DND-41 (cell line): Measurements from ENCODE around the gene PRELP.

Experiments
- ATAC-seq: fragments of 200-7000 bp; cut with Tn5 transposase; 3 replicates; pipeline ENCODE4 v1.9.1; 2021; ENCODE audit warnings: low read depth; ENCODE audit not compliant: insufficient read depth
- DNase-seq: peaks from one replicate; pipeline ENCODE4 v3.0.0-alpha.2; 2020
- H2AFZ ChIP-seq: 2 replicates; pipeline ENCODE4 v1.6.0; 2012; ENCODE audit warnings: low read depth, low read length
- H3K27ac ChIP-seq: 2 replicates; pipeline ENCODE4 v1.5.1; 2012; ENCODE audit warnings: low read length, inconsistent platforms
- H3K27me3 ChIP-seq: fragments of 200-600 bp; sonication (generic); 2 replicates; pipeline ENCODE4 v1.6.0; 2012; ENCODE audit warnings: low read length, mild to moderate bottlenecking, inconsistent platforms; ENCODE audit not compliant: insufficient read depth, poor library complexity
- H3K36me3 ChIP-seq: 2 replicates; pipeline ENCODE4 v1.5.1; 2012; ENCODE audit warnings: low read length, inconsistent platforms; ENCODE audit not compliant: insufficient read depth
- H3K4me1 ChIP-seq: 2 replicates; pipeline ENCODE4 v1.5.1; 2012; ENCODE audit warnings: mild to moderate bottlenecking, low read length; ENCODE audit not compliant: insufficient read depth
- H3K4me2 ChIP-seq: 2 replicates; pipeline ENCODE4 v1.6.0; 2012; ENCODE audit warnings: mild to moderate bottlenecking, moderate library complexity, low read length, inconsistent platforms; ENCODE audit not compliant: insufficient read depth
- H3K4me3 ChIP-seq, 2 experiments: fragments of 200-600 bp in 1 of 2; shearing (Covaris generic) in 1 of 2; 2 replicates each; pipeline ENCODE4 v1.5.1; 2012 to 2016; ENCODE audit warnings: inconsistent platforms in 2 of 2, low read length in 2 of 2, mild to moderate bottlenecking in 2 of 2, low read depth in 1 of 2, moderate library complexity in 1 of 2
- H3K79me2 ChIP-seq: 2 replicates; pipeline ENCODE4 v1.6.0; 2012; ENCODE audit warnings: low read length, inconsistent platforms; ENCODE audit not compliant: insufficient read depth
- H3K9ac ChIP-seq: 2 replicates; pipeline ENCODE4 v1.6.0; 2012; ENCODE audit warnings: low read depth, mild to moderate bottlenecking, inconsistent platforms, low read length, moderate library complexity
- H3K9me3 ChIP-seq: 2 replicates; pipeline ENCODE4 v1.5.1; 2012; ENCODE audit warnings: low read length, moderate library complexity, mild to moderate bottlenecking, inconsistent platforms; ENCODE audit not compliant: insufficient read depth, severe bottlenecking
- H4K20me1 ChIP-seq: 2 replicates; pipeline ENCODE4 v1.6.0; 2012; ENCODE audit warnings: low read length; ENCODE audit not compliant: insufficient read depth
- EZH2 ChIP-seq: IDR thresholded peaks from 3 replicates; pipeline ENCODE4 v1.6.1; 2012; ENCODE audit warnings: borderline replicate concordance, low read depth, mild to moderate bottlenecking, moderate library complexity, low read length, inconsistent platforms; ENCODE audit not compliant: severe bottlenecking
- TF ChIP-seq, protein P1 (sequence below): IDR thresholded peaks from 2 replicates; pipeline ENCODE4 v1.5.1; 2012; ENCODE audit warnings: borderline replicate concordance, low read length, moderate library complexity, mild to moderate bottlenecking; ENCODE audit not compliant: poor library complexity, severe bottlenecking; ENCODE audit errors: extremely low read depth

The PRELP gene

DNA sequence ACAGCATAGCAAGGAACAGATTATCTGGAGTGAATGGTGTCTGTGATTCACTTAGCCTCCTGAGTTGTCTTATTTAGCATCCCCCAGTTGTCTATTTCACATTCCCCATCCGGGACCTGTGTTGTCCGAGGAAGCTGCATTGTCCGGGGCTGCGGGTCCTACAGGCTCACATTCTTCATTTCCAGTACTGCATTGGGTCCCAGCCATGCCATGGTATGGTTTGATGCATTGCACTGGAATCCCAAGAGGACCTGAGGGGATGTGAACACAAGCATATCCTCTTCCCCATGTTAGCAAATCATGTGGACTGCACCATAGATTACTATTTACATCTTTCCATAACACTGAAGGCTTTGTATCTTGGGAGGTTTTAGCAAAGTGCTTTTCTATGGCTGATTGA, 48.2 kb upstream of the PRELP start:
- H3K4me3 ChIP-seq, result no peak overlapping the region
- no peak overlapping the region for H3K4me2 ChIP-seq
- H3K9ac ChIP-seq, result no peak overlapping the region
- DNase-seq (no peak), ATAC-seq (no peak)
- H3K27ac ChIP-seq, result no peak overlapping the region
- H3K9me3 ChIP-seq, result no peaks in the 10 kb centered on the region
- H3K27me3 ChIP-seq, result peaks cover 35% of the 10 kb centered on the region
- H3K4me1 ChIP-seq, result no peaks in the 10 kb centered on the region
- H3K79me2 ChIP-seq, result no peaks in the 10 kb centered on the region
- no peaks in the 10 kb centered on the region for H3K36me3 ChIP-seq
- no peaks in the 10 kb centered on the region for H4K20me1 ChIP-seq
- TF ChIP-seq, protein P1, sequence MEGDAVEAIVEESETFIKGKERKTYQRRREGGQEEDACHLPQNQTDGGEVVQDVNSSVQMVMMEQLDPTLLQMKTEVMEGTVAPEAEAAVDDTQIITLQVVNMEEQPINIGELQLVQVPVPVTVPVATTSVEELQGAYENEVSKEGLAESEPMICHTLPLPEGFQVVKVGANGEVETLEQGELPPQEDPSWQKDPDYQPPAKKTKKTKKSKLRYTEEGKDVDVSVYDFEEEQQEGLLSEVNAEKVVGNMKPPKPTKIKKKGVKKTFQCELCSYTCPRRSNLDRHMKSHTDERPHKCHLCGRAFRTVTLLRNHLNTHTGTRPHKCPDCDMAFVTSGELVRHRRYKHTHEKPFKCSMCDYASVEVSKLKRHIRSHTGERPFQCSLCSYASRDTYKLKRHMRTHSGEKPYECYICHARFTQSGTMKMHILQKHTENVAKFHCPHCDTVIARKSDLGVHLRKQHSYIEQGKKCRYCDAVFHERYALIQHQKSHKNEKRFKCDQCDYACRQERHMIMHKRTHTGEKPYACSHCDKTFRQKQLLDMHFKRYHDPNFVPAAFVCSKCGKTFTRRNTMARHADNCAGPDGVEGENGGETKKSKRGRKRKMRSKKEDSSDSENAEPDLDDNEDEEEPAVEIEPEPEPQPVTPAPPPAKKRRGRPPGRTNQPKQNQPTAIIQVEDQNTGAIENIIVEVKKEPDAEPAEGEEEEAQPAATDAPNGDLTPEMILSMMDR, result no peak
- TF ChIP-seq EZH2, result no peak
- no peak overlapping the region for H2AFZ ChIP-seq

DNA sequence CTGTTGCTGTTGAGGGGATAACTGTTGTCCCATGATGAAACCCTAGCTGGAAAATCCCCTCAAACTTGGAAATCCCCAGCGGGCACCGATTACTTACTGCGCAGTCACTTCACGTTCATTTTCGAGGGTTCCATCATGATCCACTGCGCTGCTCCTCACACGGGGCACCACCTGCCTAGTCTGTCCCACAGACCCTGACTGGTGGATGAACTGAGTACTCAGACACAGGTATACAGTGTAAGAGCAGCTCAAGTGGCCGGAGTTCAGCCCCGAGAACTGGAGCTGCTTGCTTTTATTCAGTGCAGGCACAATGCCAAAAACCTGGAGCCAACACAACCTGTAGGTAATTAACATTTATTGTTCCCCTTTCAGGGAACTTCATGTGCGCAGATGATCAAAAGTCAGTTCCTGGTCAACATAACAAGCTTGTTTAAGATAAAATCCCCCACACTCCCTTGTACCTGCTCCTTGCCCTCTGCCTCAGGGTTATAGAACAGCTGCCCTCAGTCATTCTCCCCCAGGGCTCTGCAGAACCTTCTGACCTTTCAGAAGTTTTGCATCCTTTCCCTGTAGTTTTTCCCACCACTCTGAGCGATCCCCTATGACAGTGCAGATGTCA, 46.5 kb upstream of the PRELP start:
- Histone ChIP-seq H3K4me1 (no peaks in the 10 kb centered on the region), H3K9me3 (no peaks in the 10 kb centered on the region), H3K27me3 (peaks cover 37% of the 10 kb centered on the region), H3K9ac (no peak overlapping the region), H2AFZ (no peak overlapping the region), H3K27ac (no peak overlapping the region), H3K79me2 (no peaks in the 10 kb centered on the region), H3K4me3 (no peak overlapping the region), H4K20me1 (no peaks in the 10 kb centered on the region; the same call in 1 of the 2 replicates), H3K36me3 (no peaks in the 10 kb centered on the region), H3K4me2 (no peak overlapping the region)
- DNase-seq (no peak), ATAC-seq (no peak)
- TF ChIP-seq, protein P1, result no peak
- no peak for TF ChIP-seq EZH2

DNA sequence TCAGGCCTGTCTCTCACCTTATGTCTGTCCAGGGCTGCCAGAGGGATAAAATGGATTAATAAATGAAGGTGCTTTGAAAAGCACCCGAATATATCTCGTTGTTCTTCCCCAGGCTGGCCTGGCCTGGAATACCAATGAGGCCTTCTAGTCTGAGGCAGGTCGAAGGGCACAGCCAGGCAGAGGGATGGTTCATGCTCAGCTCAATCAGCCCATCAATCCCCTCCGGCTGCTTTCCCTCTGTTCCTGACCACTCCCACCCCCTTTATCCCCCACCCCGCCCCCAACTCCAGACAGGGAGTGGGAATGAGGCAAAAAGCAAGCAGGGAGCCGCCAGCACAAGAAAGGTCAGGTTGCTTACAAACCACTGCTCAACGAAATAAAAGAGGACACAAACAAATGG, 40.0 kb upstream of the PRELP start:
- Histone ChIP-seq H4K20me1 (no peaks in the 10 kb centered on the region; the same call in 1 of the 2 replicates), H3K27me3 (peaks cover 26% of the 10 kb centered on the region), H3K79me2 (no peaks in the 10 kb centered on the region), H3K4me3 (no peak overlapping the region), H3K4me1 (no peaks in the 10 kb centered on the region), H3K9ac (no peak overlapping the region), H3K4me2 (no peak overlapping the region), H3K27ac (no peak overlapping the region), H2AFZ (no peak overlapping the region), H3K36me3 (no peaks in the 10 kb centered on the region), H3K9me3 (no peaks in the 10 kb centered on the region)
- TF ChIP-seq EZH2, result no peak
- ATAC-seq (no peak), DNase-seq (no peak)

DNA sequence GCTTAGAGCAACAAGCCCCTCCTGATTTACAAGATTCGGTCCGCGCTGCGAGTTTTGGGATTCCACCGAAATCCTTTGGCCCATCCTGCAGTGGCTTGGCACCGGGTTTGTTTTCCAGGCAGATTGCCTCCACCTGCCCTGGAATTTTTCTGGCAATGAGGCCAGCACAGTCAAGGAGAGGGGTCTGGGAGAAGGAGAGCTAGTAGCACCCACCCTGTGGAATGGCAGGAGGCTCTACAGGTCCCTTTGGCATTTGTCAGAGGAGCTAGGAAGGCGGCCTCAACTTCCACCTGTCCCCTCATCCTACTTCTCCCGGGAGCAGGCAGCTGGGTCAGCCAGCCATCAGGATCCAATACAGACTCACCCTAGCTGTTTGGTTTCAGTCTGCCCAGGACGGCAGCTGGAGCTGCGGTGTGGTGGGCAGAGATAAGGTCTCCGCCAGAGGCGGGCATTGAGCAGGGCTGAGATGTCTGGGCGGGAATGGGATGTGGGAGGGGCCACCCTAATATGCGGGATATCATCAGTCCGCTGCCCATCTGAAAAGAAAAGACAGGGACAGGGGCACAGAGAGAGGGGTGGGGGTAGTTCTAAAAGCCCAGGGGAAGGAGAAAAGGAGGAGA, 37.8 kb upstream of the PRELP start:
- no peak overlapping the region for H2AFZ ChIP-seq

More for the DNA sequence above, 37.8 kb upstream of the PRELP start:
- no peak for DNase-seq
- no peak overlapping the region for H3K27ac ChIP-seq
- H3K9ac ChIP-seq, result no peak overlapping the region
- H3K9me3 ChIP-seq, result no peaks in the 10 kb centered on the region
- H3K27me3 ChIP-seq, result peaks cover 48% of the 10 kb centered on the region
- TF ChIP-seq EZH2, result no peak
- TF ChIP-seq, protein P1, result no peak
- no peaks in the 10 kb centered on the region; the same call in 1 of the 2 replicates for H4K20me1 ChIP-seq
- no peak for ATAC-seq
- H3K4me3 ChIP-seq, result no peak overlapping the region
- H3K36me3 ChIP-seq, result no peaks in the 10 kb centered on the region
- no peaks in the 10 kb centered on the region for H3K4me1 ChIP-seq
- H3K79me2 ChIP-seq, result no peaks in the 10 kb centered on the region
- no peak overlapping the region for H3K4me2 ChIP-seq
